ENCODE measurements around the gene WWOX.

- TF ChIP-seq CTCF (IDR thresholded peaks at IDR 0.05) (no peak), EP300 (IDR thresholded peaks at IDR 0.05) (no peak), POLR2AphosphoS5 (IDR thresholded peaks at IDR 0.05) (no peak), POLR2A (IDR thresholded peaks at IDR 0.05) (no peak)
These were observed 290.6 kb downstream of the WWOX start for GRCh38 chr16:78390092-78390491.
